CD4-positive, alpha-beta T cell treated with Interleukin-6 at 100 ng/mL for 8 hours (primary cell): ENCODE measurements around the gene HEATR5B.
"Not testable (repeated sequence)": the region's sequence is repeated elsewhere in the genome, so short reads cannot be mapped to it uniquely, and the experiment has no call there.

Source experiments
- DNase-seq: peaks from one replicate; pipeline ENCODE4 v3.0.0-alpha.2; 2020; ENCODE audit warnings: mixed read lengths, low spot score

The HEATR5B gene

GRCh38 chr2:37061776-37062175 is 22.4 kb downstream of the HEATR5B start:
- no peak for DNase-seq

GRCh38 chr2:37061013-37061711 is 23.0 kb downstream of the HEATR5B start:
- DNase-seq, result no peak

DNA sequence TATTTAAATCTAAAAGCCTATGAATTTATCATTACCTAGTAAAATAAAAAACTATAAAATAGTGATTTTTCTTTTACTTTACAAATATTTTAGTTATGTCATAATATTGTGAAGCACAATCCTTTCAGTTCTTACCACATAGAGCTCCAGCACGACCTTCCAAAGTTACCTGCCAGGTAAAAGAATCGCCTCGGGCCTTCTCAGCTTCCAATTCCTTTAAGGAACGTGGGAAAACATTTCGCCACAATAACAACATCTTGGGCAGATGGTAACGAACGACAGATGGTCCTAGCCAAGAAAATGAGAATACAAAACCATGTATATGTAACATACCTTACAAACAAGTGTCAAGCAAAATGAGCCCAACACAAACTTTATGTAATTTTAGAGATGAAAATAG is 23.7 kb downstream of the HEATR5B start:
- no peak for DNase-seq

DNA sequence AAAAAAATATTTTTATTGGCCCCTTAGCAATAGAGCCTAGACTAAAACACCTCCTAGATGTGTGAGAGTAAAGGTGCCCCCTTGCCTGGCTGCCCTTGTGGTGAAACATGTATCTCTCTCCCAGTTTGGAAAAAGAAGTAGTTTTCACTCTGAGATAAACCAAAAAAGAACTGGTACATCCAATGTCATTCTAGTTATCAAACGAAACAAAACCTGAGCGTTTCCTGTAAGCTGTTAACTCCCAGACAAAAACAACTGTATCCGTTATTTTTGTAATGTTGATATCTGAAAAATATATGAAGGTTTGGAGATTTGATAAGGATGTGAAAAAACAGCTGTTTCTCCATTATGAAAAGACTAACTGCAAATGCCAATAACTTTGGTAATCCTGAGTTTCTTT is 24.3 kb downstream of the HEATR5B start:
- DNase-seq, result no peak

DNA sequence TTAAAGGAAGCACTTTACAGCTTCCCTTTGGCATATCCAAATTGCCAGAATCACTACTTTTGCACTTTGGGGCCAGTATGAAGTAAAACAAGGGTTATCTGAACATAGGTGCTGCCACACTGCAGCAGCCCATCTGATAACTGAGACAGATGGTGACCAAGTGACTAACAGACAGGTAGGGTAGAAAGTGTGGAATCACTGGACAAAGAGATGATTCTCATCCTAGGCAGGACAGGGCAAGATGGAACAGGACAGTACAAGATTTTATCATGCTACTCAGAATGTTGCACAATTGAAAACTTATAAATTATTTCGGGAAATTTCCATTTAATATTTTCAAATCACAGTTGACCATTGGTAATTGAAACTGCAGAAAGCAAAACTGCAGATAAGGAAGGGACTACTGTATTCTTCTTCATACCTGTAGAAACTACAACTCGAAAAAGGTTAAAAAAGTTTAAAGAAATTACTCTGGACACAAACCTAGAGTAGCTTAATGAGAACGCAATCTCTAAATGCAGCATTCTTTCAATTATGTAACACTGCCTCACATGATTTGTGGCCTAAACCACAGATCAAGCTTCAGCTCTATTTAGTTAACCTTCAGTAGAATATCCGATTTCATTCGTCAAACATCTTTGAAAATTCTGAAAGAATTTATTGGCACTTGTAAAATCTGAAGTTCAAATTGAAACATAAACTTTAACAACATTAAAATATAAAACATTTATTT is 31.4 kb downstream of the HEATR5B start:
- DNase-seq, result no peak

GRCh38 chr2:37039580-37039979 is 44.6 kb downstream of the HEATR5B start:
- no peak for DNase-seq

DNA sequence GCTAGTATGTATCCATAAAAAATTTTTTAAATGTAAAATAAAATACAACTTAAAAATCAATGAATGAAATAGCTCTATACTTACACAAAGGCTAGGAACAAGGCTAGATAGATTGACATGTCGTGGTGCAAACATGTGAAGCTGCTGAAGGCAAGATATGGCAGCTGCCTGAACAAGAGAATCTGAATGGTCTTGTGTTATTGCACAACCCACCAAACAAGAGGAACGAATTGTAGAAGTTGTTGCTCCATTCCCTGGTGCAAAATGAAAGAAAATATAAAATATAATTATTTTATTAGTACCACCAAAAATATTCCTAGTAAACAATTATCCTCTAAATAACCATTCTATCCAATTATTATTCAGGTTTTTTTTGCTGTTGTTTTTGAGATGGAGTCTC is 46.4 kb downstream of the HEATR5B start:
- DNase-seq, result no peak

DNA sequence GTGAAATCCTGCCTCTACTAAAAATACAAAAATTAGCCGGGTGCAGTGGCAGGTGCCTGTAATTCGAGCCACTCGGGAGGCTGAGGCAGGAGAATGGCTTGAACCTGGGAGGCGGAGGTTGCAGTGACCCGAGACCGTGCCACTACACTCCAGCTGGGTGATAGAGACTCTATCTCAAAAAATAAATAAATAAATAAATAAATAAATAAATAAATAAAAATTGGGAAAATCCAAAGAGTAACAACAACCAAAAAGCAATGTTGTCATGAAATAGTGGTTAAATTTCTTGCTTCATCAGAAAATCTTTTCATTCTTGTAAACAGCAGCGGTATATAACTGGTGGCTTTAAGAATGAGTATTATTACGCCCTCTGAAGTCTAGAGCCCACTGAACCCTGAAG is 54.4 kb downstream of the HEATR5B start:
- no peak for DNase-seq

DNA sequence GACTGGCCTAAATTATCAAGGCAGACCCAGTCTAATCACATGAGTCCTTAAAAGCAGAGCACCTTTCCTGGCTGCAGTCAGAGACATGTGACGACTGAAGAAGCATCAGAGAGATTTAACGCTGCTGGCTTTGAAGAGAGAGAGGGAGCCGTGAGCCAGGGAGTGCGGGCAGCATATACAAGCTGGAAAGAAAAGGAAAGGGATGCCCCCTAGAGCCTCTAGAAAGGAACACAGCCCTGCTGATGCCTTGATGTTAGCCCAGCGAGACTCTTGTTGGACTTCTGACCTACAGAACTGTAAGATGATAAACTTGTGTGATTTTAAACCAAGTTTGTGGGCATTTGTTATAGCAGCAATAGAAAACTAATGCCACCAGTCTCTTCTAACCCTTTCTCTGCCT is 58.1 kb downstream of the HEATR5B start:
- no peak for DNase-seq

GRCh38 chr2:37020887-37021796 is 63.0 kb downstream of the HEATR5B start:
- DNase-seq, result no peak

DNA sequence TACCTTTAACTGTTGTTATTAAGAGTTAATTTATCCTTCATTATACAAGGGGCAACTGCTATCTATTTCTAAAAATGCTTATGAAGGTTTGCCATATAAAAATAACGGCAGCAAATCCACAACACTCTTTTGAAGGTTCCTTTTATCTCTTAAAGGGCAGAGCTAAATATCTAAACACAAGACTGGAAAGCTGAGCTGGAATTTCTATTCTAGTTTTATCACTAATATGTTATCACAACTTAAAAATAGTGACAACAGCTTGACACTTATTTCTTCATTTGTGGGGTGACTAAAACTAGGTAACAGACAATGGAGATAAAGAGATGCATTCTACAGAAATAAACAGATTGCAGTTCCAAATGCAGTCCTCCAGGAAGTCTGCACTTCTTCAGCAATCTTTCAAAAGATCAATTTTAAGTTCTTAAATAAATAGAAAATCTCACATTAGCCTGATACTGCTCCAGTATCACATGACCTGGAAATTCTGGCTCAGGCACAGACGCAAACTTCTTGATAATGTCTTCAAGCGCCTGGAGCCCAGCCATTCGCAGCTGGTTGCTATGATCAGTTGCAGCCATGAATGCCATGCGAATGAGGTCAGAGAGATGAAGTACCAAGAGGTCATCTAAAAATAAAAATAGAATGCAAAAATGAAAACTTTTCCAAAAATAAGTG is 63.8 kb downstream of the HEATR5B start:
- no peak for DNase-seq

- no peak for DNase-seq
These were observed 70.9 kb downstream of the HEATR5B start for GRCh38 chr2:37013315-37013641.

GRCh38 chr2:37011130-37011529 is 73.0 kb downstream of the HEATR5B start:
- no peak for DNase-seq

DNA sequence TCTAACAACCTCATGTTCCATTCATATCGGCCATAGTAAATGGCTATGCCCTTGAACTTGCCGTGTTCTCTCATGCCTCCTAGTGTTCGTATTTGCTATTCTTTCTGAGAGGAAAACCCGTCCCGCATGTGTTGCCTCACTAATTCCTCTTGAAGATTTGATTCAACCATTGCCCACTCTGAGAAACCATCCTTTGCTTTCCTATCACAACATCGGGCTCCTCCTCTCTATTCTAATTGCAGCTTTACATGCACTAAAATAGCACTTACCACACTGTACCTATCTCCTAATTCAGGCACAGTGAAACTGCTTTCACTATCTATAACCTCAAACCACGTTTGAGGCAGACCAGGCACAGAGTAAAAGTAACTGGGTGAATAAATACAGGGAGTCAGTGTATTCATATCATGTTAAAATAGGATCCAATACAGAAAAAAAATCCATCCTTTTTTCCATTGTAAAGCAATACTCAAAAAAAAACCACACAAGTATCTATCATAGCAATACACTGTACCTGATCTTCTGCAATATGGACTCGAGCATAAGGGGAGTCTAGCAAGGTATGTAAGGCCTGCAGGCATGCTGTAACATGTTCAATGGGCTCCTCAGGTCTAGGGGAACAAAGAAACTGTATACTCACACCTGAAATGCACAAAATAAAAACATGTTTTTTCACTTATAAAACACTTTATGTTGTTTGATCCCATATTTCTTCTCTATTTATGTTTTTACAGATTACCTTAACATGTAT is 78.9 kb downstream of the HEATR5B start:
- peak; percentile 4 for DNase-seq

GRCh38 chr2:37000988-37001556 is 83.1 kb downstream of the HEATR5B start:
- no peak for DNase-seq

- no peak for DNase-seq
These were observed 83.9 kb downstream of the HEATR5B start for GRCh38 chr2:37000318-37000717.

DNA sequence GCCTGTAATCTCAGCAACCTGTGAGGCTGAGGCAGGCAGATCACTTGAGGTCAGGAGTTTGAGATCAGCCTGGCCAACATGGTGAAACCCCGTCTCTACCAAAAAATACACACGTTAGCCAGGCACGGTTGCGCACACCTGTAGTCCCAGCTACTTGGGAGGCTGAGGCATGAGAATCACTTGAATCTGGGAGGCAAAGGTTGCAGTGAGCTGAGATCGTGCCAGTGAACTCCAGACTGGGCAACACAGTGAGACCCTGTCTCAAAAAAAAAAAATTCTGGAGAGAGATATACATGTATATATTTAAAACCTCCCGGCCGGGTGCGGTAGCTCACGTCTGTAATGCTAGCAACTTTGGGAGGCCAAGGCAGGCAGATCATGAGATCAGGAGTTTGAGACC is 84.8 kb downstream of the HEATR5B start:
- DNase-seq, result not testable (repeated sequence)

DNA sequence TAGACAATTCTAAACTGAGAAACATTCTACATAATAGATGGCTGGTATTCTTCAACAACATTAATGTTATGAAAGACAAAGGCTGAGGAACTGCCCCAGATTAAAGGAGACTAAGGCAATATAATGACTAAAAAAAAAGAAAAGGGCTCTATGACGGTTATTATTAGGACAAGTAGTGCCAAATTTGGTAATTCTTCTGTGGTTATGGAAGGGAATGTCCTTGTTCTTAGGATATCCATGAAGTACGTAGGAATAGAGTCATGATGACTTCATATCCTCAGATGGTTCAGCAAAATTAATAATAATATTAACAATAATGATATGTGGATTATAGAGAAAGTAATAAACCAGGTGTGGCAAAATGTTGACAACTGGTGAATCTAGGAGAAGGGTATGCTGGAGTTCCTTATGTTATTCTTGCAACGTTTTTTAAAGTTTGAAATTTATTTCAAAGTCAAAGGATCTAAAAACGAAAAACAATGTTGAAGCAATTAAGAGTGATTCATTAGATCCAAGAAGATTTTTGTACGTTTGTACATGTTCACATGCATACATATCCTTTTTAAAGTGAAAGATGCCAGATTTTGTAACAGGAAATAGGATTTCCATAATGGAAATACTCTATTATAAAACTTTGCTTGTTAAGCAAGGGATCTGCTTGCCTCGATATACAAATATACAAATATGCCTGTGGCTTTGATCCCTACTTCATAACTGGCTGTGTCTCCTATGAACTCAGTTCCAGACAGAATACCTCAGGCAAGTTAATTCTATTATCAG is 90.1 kb downstream of the HEATR5B start:
- no peak for DNase-seq

GRCh38 chr2:36988008-36988407 is 96.2 kb downstream of the HEATR5B start:
- DNase-seq, result no peak

- no peak for DNase-seq
These were observed 101.7 kb downstream of the HEATR5B start for GRCh38 chr2:36982467-36982866.
